Mucosa of descending colon (tissue), 3 donors: ENCODE data around the gene DEXI. TPM values are rescaled to one million over a fixed set of nuclear protein-coding genes. Genes with fewer than 3 reads are reported as not detected.

Source experiments
- ATAC-seq: fragments of 200-7000 bp; cut with Tn5 transposase; one replicate; pipeline ENCODE4 v1.9.1; 2020; ENCODE audit warnings: mild to moderate bottlenecking, moderate library complexity
- DNase-seq, 3 donors: peaks; one replicate each; pipeline ENCODE4 v3.0.0-alpha.2; 2020
- H3K36me3 ChIP-seq: fragments of 200-600 bp; one replicate; pipeline ENCODE4 v1.8.0; 2021; ENCODE audit warnings: low read depth, mild to moderate bottlenecking
- H3K4me1 ChIP-seq: fragments of 200-600 bp; one replicate; pipeline ENCODE4 v1.8.0; 2021; ENCODE audit warnings: low read depth, mild to moderate bottlenecking
- H3K4me3 ChIP-seq: fragments of 200-600 bp; one replicate; pipeline ENCODE4 v1.8.0; 2021; ENCODE audit warnings: mild to moderate bottlenecking
- H3K9me3 ChIP-seq: fragments of 200-600 bp; one replicate; pipeline ENCODE4 v1.8.0; 2021; ENCODE audit warnings: mild to moderate bottlenecking
- intact Hi-C, 2 donors: fragments of 100-400 bp; cut with DNase I in 1 of 2; cut with micrococcal nuclease in 1 of 2; formaldehyde crosslinking; loops; one replicate each; pipeline versions ENCODE4 v1.11.0 to v1.11.1; 2022; cut with DNase I, micrococcal nuclease
- total RNA-seq, 3 donors: library from RNA; stranded (reverse); fragmentation: NEBNext Ultra II Directional in 2 of 3; extraction: Animal tissue kit (Norgen Biotek cat#: 25700) in 2 of 3; gene quantifications; one replicate each; pipeline versions ENCODE4 v1.2.1 to v1.2.4, GENCODE V29; 2021 to 2023
- TF ChIP-seq, protein P1 (sequence below): fragments of 200-600 bp; IDR thresholded peaks from one replicate; pipeline ENCODE4 v1.8.0; 2022; ENCODE audit warnings: antibody characterized with exemption, mild to moderate bottlenecking
- donor health status: DM: no; HTN: no; CAD: no; lungs with moderate emphysema.
- donor health status: DM: no; HTN: no; CAD: no.
- donor health status: DM: no; HTN: yes; CAD: no.

Gene DEXI
- total RNA-seq, 3 donors from 2014 or later = 18.0 to 44.8 (median 26.6) TPM

DNA sequence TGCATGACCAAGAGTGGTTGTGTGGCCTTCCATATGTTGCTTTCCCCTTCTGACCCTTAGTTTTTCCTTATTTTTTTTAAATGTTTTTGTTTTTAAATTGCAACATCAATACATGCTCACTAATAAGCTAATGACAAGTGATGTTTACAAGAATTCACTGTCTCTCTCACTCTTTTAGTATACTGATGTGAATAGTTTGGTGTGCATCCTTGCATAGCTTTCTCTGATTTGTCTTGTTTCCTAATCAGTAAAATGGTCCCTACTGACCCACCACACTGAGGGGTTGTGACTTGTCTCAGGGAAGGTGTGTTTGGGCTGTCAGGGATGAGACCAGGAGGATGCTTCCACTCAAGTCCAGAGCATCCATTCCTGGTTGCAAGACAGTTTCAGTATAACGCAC is 39.3 kb downstream of the DEXI start:
- TF ChIP-seq, protein P1, sequence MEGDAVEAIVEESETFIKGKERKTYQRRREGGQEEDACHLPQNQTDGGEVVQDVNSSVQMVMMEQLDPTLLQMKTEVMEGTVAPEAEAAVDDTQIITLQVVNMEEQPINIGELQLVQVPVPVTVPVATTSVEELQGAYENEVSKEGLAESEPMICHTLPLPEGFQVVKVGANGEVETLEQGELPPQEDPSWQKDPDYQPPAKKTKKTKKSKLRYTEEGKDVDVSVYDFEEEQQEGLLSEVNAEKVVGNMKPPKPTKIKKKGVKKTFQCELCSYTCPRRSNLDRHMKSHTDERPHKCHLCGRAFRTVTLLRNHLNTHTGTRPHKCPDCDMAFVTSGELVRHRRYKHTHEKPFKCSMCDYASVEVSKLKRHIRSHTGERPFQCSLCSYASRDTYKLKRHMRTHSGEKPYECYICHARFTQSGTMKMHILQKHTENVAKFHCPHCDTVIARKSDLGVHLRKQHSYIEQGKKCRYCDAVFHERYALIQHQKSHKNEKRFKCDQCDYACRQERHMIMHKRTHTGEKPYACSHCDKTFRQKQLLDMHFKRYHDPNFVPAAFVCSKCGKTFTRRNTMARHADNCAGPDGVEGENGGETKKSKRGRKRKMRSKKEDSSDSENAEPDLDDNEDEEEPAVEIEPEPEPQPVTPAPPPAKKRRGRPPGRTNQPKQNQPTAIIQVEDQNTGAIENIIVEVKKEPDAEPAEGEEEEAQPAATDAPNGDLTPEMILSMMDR = no peak
- Histone ChIP-seq H3K4me1 (no peaks in the 10 kb centered on the region), H3K9me3 (no peaks in the 10 kb centered on the region), H3K4me3 (no peak overlapping the region), H3K36me3 (no peaks in the 10 kb centered on the region)
- DNase-seq = no peak
- intact Hi-C loops = no loop called here
- ATAC-seq = no peak

DNA sequence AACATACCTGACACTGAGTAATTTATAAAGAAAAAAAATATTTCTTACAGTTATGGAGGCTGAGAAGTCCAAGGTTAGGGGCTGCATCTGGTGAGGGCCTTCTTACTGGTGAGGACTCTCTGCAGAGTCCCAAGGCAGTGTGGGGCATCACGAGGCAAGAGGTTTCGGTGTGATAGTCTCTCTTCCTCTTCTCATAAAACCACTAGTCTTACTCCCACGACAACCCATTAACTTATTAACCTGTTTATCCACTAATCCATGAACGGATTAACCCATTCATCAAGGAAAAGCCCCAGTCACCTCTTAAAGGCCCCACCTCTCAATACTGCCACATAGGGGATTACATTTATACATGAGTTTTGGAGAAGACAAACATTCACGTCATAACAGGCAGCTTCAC is 45.1 kb downstream of the DEXI start:
- Histone ChIP-seq H3K36me3 (no peaks in the 10 kb centered on the region), H3K4me1 (no peaks in the 10 kb centered on the region), H3K4me3 (no peak overlapping the region), H3K9me3 (no peaks in the 10 kb centered on the region)
- DNase-seq = no peak
- no peak for ATAC-seq
- intact Hi-C loops = no loop called here
- TF ChIP-seq, protein P1 = no peak

DNA sequence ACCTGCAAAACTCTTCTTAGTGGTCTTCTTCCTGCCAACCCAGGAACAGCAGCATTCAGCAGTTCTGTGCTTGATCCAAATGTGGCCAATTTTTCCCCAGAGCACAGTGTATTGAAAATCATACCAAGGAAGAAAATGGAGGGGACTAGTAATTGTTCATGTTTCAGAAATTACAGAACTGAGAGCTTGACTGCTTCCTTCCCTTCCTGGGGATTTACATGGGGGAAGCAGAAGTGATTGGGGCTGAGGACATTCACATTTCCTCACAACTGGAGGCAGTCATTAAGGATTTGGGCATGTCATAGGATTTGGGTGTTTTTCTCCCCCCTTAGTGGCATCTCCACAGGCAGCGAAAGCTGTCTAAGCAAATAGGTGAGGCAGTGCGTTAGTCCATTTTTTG is 45.5 kb downstream of the DEXI start:
- Histone ChIP-seq H3K36me3 (no peaks in the 10 kb centered on the region), H3K9me3 (no peaks in the 10 kb centered on the region), H3K4me3 (no peak overlapping the region), H3K4me1 (no peaks in the 10 kb centered on the region)
- DNase-seq = no peak
- intact Hi-C loops = no loop called here
- TF ChIP-seq, protein P1 = no peak
- ATAC-seq = no peak

DNA sequence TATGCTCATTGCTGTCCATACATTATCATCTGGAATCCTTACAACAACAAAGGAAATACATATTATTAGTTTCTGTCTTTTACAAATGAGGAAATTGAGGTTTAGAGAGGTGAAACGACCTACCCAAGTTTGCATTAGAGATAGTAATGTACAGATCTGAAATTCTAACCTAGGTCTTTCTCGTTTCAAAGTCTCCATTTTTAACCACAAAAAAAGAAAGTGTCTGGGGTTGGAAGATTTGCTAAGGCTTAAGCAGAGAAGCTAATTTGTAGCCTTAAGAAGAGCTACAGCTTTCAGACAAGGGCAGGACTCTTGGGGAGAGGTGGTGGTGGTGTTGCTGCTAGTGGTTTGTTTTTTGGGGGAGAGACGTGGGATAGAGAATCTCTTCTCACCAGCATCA is 46.1 kb downstream of the DEXI start:
- TF ChIP-seq, protein P1 = no peak
- ATAC-seq (no peak), DNase-seq (no peak)
- Histone ChIP-seq H3K36me3 (no peaks in the 10 kb centered on the region), H3K4me1 (no peaks in the 10 kb centered on the region), H3K9me3 (no peaks in the 10 kb centered on the region), H3K4me3 (no peak overlapping the region)
- intact Hi-C loops = no loop called here

DNA sequence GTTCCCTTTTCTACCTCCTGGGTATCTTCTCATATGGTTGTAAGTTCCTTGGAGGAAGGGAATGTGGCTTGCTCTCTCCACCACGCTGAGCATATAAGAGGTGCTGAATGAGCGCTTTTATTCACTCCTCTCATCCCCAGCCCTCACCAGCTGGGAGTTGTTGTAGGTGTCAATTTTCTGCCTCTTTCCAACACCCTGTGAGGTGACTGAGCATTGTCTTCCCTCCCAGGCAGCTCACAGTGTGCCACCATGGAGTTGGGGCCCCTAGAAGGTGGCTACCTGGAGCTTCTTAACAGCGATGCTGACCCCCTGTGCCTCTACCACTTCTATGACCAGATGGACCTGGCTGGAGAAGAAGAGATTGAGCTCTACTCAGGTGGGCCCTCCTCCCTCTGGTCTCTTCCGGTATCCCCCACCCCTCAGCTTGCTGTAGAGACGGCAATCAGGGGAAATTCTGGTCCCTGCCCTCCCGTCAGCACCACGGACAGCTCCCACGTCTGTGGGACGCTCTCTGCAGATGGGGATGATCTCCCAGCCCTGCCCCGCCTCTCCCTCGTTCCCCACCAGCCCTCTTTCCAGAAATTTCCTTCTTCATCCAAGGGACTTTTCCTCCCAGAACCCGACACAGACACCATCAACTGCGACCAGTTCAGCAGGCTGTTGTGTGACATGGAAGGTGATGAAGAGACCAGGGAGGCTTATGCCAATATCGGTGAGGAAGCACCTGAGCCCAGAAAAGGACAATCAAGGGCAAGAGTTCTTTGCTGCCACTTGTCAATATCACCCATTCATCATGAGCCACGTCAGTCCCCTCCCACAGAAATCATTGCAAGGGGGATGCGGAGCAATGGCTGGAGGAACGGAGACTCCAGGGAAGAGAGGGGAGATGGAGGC is 47.0 kb downstream of the DEXI start:
- no peaks in the 10 kb centered on the region for H3K9me3 ChIP-seq
- TF ChIP-seq, protein P1 = no peak
- no peaks in the 10 kb centered on the region for H3K4me1 ChIP-seq
- no peak overlapping the region for H3K4me3 ChIP-seq
- peak in 2 of 3 donors; percentile 64 to 68 for DNase-seq
- H3K36me3 ChIP-seq = no peaks in the 10 kb centered on the region
- intact Hi-C loops = no loop called here
- ATAC-seq = peak; percentile 37
